ENCODE data around the gene ZNF862.

- TF ChIP-seq CTCF (IDR thresholded peaks at IDR 0.05), result no peak
- no peak for TF ChIP-seq POLR2A (IDR thresholded peaks at IDR 0.05)
These were observed 23.1 kb upstream of the ZNF862 start for GRCh38 chr7:149815121-149815520.

Measured in Peyer's patch (tissue), 4 donors.